ENCODE results near the gene GPR17.

GPR17 gene

DNA sequence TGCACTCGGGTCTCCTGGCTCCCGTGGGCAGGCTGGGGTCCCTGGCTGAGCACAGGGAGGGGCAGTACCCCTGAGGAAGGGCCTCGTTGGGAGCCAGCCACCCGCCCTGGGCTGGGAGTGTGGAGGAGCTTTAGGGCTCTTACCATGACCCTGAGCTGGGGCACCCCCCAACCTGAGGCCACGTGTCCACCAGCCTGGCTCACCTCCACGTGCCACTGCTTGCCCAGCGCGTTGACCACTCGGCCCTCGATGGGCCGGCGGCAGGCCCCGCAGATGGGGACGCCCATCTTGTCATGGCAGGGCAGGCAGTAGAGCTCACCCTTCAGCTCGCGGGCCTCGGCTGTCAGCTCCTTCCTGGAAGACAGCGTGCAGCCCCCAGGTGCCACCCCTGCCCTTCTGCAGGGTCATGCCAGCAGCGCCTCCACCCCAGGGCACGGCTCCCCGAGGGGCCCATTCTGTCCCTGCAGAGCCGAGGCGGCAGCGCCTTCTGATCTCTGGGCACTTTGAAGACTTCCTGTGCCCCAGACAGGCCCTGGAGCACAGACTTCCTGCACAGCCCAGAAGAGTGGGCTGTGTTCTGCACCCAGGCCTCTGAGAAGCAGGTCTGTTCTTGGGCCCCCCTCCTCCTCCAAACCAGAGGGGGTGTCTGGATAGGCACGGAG, 4.0 kb upstream of the GPR17 start:
- no peak for DNase-seq

DNA sequence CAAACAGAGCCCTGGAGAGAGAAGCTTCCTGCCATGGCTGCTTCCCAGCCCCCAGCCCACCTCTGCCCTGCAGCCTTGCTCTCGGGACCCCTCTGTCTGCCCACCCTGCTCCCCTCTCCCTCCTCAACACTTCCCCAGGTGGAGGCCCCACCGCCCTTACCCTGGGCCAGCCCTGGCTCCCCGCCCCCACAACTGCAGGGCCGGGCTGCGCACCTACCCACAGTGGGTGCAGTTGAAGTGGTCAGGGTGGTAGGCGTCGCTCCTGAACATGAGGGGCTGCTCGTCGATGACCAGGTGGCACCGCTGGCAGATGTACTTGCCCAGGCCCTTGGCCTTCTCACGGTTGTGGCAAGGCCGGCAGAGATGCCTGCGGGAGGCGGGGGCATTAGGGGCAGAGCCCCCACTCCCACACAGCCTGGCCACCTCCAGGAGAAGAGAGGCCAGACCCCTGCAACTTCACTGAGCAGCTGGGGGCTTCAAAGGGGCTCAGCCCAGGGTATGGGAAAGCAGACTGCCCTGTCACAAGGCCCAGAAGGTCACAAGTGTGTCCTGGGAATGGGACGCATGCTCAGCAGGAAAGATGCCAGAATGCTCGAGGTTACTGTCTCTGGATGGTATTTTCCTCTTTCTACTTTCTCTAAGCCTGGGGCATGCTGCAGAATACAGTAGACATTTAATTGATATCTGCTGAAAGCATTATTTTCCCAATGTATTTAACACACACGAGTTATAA, 3.1 kb upstream of the GPR17 start:
- DNase-seq: no peak

DNA sequence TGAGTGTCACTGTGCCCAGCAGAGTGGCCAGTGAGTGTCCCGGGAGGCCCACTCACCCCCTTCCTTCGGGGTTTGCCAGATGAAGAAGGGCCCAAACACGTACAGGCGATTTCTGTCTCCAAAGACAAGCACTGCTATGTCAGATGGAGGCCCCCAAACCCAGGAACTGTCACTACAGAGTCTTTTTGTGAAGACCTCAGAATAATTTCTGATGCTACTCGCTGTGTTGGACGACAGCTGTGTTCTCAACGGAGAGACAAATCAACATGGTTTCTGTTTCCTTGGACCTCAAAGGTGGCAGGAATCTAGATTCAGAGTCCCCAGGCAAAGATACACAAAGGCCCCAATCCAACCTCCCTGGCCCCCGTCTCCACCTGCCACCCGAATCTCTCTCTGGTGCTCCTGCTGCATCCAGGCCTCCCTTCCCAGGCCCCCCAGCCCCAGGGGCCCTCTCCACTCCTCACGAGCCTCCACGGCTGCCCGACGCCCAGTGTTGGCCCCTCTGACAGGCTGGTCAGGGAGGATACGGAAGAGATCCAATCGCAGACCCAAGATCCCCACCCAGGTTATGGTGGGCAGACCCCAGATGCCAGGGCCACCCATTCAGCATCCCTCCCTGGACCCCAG, 2.4 kb upstream of the GPR17 start:
- no peak for DNase-seq

DNA sequence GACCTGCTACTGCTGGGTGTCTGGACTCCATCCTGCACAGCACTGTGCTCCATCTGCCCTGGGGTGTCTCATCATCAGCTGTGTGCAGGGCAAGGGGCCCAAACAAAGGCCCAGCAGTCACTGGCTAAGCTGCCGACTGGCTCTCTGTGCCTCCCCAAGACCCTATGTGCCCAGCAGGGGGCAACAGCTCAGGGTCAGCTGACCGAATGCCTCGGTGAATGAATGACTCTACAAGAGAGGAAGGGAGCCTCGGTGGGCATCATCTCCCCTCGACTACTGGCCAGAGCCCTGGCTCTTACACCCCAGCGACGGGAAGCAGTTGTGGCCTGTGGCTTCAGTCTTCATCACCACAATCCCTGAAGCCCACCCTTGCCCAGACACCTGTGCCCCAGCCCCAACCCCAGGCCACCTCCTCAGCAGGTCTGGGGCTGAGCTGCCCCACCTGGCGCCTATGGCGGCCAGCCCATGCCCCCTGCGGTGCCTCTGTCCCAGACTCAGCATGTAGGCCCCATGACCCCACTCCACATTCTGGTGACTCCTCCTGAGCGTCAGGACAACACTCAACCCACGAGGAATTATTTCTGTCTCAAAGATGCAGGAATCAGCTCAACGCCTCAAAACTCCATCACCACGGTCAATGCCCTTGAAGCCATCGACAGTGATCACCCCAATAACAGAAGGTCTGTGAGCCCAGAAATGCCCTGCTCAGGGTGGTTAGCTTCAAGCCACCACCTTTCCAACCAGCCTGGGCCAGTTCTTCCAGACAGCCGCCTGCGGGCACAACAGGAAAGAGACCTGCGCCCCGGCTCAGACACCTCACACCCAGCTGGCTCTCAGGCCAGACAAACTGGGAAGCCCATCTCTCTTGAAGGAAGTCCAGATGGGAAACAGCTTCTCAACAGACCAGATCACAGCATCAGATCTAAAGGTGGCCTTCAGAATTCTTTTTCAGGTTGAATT, 1.6 kb upstream of the GPR17 start:
- no peak for DNase-seq

DNA sequence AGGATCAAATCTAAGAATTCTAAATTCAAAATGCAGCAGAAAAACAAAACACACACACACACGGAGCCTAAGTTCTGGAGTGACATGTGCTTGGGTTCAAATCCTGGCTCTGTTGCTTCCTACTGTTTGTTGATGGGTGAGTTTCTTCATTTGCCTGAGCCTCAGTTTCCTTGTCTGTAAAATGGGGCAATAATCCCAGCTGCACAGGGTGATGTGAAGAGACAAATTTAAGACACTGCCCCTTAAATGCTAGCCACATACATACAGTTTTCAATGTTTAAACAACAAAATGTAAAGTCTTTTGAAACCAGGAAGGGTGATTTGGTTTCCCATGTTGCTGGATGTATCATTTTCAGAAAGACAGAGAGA, 943 bp upstream of the GPR17 start:
- no peak for DNase-seq

DNA sequence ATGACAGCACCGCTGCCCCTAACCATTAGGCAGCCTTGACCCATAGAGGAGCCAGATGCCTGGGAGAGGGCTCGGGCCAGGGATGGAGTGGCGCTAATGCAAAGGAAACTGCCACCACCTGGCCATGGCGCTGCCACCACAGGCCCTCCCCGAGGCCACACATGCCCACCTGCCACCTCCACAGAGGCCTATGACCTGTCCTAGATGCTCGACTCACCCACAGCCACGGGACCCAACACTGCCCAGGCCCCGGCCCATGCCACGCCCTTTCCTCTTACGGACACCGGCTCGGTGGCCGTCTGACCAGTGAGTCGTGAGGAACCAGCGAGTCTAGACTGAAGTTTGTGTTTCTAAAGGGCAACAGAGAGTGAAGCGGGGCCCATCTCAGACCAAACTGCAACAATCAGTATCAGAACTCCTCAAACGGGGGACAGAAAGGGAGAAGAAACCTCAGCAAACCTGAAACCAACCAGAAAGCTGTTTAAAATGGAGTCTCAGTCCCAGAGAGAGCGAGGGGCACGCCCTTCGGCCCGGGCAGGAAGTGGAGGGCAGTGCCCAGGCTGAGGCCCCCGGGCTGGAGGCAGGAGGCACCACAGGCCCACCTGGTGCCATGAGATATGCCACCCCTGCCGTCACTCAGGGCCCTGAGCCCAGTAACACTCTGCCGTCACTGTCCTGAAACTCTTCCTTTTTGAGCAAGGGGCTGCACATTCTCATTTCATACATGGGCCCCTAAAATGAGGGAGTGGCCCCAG, 711 bp downstream of the GPR17 start:
- DNase-seq: no peak

DNA sequence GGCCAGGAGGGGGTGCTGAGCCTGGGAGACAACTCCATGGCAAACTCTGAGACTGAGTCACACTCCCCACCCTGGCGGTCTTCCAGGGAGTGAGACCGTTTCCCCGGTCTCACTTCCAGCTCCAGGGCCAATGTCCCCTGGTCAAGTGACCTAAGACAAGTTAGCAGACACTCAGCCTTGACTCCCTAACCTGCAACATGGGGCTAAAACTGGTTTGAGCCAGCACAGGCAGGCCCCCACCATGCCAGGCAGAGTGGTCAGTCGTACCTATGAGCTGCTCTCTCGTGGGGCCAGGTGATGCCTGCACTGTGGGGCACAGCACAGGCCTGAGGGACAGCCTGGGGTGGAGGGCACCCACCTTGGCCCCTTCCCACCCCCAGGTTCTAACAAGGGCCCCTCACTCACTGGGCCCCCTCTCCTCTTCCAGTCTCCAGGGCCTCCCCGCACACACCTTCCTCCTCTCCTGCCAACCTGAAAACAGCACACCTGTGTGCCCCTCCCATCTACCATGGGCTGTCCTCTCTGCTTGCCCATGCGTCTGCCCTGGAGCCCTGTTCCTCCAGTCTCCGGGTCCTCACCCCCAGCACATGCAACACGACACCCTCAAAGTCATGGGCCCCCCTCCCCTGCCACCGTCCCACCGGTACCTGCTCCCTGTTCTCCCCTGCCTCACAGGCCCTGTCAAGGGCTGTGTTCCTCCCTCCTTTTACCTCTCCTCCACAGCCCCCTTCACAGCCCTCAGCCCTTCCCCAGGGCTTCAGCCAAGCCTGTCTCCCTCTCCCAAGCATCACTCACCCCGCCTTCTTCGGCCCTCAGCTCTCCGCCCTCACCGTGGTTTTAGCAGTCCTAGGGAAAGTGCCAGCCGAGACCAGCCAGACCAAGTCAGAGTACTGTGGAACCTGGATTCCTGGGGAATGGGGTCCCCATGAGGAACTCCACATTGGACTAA, 1.6 kb downstream of the GPR17 start:
- no peak for DNase-seq

DNA sequence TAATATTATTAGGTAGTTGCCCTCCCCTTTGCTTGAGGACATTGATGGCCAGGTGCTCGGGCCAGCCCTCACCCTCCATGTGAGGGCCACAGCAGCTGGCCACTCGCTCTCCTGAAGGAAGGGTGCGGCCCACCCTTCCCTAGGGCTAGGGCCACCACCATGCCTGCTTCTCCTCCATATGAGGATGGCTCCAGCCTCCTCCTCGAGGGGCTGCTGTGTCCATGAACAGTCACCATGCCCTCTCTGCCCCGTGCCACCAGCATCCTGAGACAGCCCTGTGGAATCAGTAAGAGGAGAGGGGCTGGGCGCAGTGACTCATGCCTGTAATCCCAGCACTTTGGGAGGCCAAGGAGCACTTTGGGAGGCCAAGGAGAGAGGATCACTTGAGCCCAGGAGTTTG, 2.4 kb downstream of the GPR17 start:
- no peak for DNase-seq

DNA sequence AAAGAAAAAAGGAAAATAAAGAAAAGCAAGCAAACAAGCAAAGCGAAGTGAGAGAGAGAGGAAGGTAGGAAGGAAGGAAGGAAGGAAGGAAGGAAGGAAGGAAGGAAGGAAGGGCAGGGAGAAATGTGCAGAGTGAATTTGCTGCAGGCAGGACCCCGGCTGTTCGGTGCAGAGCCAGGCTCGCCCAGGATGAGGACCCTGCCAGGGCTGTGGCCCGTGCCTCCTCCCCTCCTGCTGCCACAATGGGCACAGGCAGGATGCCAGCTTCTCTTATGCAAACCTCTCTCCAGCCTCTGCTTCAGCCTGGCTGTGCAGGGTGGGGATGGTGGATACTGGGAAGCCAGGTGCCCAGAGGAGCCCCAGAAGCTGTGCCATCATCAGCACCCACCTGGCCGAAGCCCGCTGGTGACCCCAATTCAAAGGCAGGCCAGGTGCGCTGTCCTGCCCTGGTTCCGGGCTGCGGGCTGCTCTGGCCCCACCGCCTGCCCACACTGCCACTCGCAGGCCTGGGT, 3.2 kb downstream of the GPR17 start:
- DNase-seq: peak; percentile 45 to 47

DNA sequence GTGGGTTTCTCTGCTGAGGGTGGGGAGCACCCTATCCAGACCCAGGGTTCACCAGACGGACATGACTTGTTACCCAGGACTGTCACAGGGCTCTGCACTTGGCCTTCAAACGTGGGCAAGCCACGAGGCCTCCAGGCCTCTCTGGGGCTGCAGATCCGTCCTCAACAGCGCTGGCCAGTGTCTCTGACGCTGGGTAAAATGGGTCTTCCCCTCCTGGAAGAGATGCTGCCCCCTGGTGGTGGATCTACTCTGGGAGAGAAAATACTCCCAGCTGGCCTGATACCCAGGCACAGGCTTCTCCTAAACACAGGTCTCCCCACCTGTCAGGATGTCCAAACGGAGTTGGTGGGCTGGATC, 3.7 kb downstream of the GPR17 start:
- peak; percentile 80 to 86 for DNase-seq

DNA sequence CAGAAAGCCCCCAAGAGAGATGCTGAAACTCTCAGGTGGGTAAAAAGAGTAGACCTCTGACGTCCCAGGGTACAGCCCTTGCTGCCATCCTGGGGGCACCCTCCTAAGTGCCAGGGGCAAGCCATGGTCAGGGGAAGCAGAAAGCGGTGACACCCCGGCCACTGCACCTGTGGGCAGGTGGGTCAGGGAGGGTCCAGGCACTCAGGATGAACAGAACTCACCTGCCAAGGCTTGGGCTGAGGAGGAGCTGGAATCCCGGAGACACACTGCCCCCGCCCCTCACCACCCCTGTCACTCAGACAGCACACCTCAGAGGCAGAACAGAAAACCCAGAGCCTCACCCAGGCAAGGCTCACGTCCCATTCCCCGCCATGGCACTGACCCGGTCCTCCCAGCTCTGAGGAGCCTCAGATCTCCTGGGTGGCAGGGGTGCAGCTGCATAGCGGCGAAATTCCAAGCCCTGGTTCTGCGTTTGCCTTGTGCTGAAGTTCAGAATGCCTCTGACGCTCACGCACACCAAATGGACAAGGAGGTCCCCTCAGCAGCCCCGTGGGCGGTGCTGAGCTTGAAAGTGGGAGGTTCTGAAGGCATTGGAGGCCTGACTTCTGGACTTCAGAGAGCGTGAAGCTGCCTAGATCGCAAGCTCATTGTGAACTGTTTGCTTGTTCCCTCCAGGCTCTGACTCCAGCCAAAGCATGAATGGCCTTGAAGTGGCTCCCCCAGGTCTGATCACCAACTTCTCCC, 4.3 kb downstream of the GPR17 start:
- no peak for DNase-seq

DNA sequence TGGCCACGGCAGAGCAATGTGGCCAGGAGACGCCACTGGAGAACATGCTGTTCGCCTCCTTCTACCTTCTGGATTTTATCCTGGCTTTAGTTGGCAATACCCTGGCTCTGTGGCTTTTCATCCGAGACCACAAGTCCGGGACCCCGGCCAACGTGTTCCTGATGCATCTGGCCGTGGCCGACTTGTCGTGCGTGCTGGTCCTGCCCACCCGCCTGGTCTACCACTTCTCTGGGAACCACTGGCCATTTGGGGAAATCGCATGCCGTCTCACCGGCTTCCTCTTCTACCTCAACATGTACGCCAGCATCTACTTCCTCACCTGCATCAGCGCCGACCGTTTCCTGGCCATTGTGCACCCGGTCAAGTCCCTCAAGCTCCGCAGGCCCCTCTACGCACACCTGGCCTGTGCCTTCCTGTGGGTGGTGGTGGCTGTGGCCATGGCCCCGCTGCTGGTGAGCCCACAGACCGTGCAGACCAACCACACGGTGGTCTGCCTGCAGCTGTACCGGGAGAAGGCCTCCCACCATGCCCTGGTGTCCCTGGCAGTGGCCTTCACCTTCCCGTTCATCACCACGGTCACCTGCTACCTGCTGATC, 4.9 kb downstream of the GPR17 start:
- no peak for DNase-seq

DNA sequence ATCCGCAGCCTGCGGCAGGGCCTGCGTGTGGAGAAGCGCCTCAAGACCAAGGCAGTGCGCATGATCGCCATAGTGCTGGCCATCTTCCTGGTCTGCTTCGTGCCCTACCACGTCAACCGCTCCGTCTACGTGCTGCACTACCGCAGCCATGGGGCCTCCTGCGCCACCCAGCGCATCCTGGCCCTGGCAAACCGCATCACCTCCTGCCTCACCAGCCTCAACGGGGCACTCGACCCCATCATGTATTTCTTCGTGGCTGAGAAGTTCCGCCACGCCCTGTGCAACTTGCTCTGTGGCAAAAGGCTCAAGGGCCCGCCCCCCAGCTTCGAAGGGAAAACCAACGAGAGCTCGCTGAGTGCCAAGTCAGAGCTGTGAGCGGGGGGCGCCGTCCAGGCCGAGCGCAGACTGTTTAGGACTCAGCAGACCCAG, 5.4 kb downstream of the GPR17 start:
- DNase-seq: no peak

DNA sequence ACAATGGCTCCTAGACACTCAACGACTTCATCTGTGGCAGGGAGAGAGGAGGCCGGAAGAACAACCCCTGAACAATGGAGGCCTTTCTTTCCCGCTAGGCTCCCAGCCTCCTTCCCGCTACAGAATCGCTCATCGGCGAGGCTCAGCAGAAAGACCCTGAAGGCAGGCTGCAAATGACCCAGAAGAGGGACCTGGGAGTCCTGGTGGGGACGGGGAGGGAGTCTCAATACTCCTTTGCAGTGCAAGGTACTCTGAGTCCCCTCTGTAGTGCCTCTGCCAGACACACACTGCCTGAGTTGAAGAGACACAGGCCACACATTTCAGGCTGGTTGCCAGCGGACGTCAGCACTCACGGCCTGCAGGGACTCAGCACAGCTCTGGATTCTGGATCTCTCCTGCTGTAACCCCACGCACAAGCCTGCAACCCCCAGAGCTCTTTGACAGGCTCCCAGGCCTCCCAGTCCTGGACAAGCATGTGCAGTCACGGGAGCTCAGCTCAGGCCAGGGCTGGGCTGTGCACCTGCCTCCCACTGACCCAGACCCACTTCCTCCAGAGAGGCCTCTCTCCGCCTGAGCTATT, 6.1 kb downstream of the GPR17 start:
- no peak for DNase-seq

DNA sequence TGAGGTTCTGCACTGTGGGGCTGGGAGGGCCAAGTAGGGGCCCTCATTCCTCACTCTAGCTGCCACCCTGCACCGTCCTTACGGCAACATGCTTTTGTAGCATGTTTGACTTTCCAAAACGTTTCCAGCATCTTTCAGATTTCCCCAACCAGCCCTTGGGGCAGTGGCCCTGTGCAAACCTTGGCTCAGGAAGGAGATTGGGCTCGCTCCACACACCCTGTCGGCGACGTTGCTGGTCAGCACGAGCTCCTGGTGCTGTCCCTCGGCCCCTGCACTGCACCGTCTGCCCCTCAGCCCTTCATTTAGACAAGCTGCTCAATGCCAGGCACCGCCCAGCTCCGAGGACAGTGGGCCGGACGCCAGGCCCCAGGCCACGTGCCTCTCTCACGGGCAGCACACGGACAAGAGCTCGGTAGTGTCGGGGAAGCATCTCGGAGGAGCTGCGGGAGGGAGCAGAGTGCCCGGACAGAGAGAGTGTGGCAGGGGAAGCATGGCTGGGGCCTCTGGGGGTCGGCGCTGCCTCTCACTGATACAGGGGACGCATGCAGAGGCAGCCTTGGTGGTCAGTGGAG, 6.9 kb downstream of the GPR17 start:
- no peak for DNase-seq

DNA sequence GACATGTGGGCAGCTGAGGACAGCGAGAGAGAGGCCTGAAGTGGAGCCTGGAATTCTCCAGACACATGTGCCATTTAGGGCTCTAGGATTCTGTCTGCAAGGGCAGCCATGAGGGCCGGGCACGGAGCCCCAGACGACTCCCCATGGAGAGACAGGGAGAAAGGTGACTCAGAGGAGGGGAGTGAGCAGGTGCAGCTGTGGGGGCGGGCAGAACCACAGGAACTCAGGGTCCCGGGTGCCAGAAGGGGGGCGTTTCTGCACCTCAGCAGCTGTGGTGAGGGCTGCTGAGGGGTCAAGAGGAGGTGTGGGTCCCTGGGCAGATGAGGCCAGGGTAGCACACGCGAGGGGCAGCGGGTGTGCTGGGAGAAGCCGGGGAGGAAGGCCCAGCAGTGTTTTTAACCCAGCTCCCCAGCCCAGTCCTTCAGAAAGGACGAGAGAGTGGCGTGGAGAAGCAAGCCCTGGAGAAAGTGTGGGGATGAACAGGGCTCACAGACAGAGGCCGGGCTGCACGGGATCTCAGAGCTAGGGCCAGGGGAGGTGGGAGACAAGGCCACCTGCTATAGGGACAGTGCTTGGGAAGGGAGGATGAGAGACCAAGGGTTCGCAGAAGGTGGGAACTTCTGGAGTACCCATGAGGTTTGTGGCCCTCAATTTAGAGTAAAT, 7.6 kb downstream of the GPR17 start:
- DNase-seq: no peak

DNA sequence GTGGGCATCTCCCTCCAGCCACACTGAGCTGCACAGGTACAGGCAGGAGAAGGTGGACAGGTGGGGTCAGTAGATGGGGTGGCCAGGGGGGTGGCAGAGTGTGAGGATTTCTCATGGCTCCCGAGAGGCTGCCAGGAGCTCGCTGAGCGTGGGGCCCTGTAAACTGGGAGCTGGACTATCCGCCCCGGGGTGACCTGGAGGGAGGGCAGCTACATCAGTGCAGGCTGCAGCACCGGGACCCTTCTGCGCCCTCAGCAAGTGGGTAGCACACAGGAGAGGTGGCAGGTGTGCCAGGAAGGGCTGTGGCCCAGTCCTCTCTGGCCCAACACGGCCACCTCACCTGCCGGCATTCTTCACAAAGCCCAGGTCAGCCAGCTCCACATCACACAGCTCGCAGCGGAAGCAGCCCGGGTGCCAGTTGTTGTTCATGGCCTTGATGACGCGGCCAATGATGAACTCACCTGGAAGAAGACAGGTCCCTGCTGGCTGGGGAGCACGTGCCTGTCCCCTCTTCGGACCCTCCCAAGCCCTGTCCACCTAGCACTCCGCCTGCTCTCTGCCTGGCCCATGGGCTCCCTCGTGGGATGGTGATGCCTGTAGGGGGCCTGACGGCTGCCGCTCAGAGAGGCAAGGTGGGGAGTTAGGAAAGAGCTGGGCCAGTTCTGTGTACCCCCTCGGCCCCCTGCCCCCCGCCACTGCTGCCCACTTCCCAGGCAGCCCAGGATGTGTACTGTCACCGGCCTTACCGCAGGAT, 8.3 kb downstream of the GPR17 start:
- DNase-seq: no peak

DNA sequence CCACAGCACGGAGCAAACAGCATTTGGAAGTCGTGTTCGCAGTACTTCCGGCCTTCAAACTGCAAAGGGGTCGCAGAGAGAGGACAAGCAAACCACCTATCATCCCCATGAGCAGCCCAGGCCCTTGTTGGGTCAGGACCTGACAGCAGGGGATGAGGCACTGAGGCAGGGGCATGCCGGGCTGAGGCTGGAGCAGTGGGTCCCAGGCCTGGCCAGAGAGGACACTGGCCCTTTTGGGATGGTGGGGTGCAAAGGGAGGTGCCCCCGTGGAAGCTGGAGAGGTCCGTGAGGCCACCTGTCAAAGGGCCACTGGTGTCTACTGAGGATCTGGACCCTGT, 8.9 kb downstream of the GPR17 start:
- DNase-seq: no peak
